GM06990 (cell line): Measurements from ENCODE around the gene TCHH.

Experiments
- DNase-seq: peaks from one replicate; pipeline ENCODE4 v3.0.0-alpha.2; 2011; ENCODE audit not compliant: insufficient read length; ENCODE audit errors: extremely low read depth
- H3K27me3 ChIP-seq: replicated peaks from 2 replicates; pipeline ENCODE4 v1.6.0; 2011; ENCODE audit warnings: low read length; ENCODE audit not compliant: control insufficient read depth, insufficient read depth
- H3K36me3 ChIP-seq: 2 replicates; pipeline ENCODE4 v1.5.1; 2011; ENCODE audit warnings: low read length; ENCODE audit not compliant: control insufficient read depth, insufficient read depth
- H3K4me3 ChIP-seq: replicated peaks from 2 replicates; pipeline ENCODE4 v1.5.1; 2011; ENCODE audit warnings: low read depth, mild to moderate bottlenecking, control low read depth, low read length
- TF ChIP-seq, protein P1 (sequence below): IDR thresholded peaks from 2 replicates; pipeline ENCODE4 v1.5.1; 2011; ENCODE audit warnings: low read length, control low read depth, mild to moderate bottlenecking, inconsistent platforms; ENCODE audit not compliant: insufficient read depth, poor library complexity, severe bottlenecking

TCHH gene

DNA sequence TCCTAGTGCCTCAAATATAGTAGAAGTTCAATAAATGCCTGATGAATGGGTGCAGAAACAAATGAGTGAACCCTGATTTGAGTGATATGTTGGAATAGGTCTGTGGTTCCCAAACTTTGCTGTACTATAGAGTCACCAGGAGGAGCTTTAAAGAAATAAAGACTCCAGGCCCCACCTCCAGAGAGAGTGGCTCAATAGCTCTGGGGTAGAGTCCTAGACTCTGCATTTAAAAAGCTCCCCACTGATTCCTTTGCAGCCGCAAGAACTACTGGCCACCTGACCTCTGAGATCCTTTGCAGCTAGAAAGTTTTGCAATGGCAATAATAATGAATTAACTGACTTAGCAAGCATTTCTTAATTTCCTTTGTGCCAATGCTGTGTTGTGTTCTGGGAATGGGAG is 47.3 kb downstream of the TCHH start:
- H3K4me3 ChIP-seq = no peak overlapping the region
- H3K27me3 ChIP-seq = no peaks in the 10 kb centered on the region; the same call in 1 of the 2 replicates
- DNase-seq = no peak
- TF ChIP-seq, protein P1, sequence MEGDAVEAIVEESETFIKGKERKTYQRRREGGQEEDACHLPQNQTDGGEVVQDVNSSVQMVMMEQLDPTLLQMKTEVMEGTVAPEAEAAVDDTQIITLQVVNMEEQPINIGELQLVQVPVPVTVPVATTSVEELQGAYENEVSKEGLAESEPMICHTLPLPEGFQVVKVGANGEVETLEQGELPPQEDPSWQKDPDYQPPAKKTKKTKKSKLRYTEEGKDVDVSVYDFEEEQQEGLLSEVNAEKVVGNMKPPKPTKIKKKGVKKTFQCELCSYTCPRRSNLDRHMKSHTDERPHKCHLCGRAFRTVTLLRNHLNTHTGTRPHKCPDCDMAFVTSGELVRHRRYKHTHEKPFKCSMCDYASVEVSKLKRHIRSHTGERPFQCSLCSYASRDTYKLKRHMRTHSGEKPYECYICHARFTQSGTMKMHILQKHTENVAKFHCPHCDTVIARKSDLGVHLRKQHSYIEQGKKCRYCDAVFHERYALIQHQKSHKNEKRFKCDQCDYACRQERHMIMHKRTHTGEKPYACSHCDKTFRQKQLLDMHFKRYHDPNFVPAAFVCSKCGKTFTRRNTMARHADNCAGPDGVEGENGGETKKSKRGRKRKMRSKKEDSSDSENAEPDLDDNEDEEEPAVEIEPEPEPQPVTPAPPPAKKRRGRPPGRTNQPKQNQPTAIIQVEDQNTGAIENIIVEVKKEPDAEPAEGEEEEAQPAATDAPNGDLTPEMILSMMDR = no peak
- H3K36me3 ChIP-seq = no peaks in the 10 kb centered on the region

DNA sequence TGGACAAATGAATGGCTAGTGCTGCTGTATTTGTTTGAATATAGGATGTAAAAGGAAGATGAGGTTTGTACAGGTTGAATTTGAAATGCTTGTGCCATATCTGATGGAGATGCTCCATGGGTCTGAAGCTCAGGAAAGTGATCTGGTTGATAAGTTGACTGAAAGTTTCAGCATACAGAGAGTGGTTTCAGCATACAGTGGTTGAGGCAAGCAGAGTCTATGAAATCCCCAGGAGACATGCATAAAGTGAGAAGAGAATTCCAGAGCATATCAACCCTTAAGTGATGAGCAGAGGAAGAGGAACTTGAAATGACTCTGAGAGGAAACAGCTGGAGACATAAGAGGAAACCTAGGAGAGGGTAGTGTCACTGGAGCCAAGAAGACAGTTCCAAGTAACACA is 48.1 kb downstream of the TCHH start:
- Histone ChIP-seq H3K4me3 (no peak overlapping the region), H3K27me3 (no peaks in the 10 kb centered on the region; the same call in 1 of the 2 replicates), H3K36me3 (no peaks in the 10 kb centered on the region)
- no peak for DNase-seq
- TF ChIP-seq, protein P1 = no peak

DNA sequence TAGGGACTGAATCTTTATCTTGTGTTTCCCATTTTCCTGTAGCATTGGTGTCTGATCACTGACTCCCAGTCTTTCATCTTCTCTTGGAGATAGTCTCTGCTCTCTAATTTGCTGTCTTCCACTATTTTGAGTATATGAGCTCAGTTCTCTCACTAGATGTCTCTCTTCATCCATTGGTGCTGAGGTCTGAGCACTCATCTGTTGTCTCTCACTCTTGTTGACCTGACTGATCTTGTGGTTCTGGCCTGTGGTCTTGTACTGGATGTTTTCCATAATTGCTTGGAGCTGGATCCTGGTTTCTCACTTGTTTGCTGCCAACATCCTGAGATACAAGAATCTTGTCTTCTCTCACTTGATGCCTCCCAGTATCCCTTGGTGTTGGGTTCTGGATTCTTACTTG is 53.3 kb downstream of the TCHH start:
- Histone ChIP-seq H3K4me3 (no peak overlapping the region), H3K27me3 (no peaks in the 10 kb centered on the region; the same call in 1 of the 2 replicates), H3K36me3 (no peaks in the 10 kb centered on the region)
- no peak for DNase-seq
- TF ChIP-seq, protein P1 = no peak
